ENCODE measurements around the gene ZNF552. TPM values are rescaled to one million over a fixed set of nuclear protein-coding genes. Genes with fewer than 3 reads are reported as not detected.
"Not testable (repeated sequence)": the region's sequence is repeated elsewhere in the genome, so short reads cannot be mapped to it uniquely, and the experiment has no call there.

ZNF552 gene
- total RNA-seq, 1 donor from 2014 or later, result 5.8 TPM

DNA sequence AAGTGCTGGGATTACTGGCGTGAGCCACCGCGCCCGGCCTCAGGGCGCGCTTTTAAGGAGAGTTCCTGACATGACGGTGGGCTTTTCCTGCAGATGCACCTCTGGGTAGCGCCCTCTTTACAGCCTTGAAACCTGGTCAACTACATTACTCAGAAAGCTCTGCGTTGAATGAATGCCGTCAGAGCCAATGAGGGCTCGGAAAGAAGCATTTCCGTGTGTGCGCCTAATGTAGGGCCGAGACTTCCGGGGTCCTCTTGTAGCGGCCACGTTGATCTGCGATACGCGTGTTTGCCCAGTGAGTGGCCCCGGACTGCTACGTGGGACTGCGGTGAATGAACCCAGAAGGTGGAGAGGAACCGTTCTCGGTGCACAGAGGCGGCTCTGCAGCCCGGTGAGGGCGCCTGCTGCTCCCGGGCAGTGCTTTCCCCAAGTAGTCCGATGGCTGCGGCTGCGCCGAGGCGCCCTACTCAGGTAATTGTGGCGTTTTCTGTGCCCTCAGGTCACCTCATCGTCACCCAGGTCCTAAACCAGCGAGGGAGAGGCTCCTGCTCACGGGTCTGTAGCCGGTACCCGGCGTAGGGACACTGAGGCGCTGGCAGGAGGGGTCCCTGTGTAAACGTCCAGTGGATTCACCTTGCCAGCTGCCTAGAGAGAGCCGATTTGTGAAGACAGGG, 4.9 kb upstream of the ZNF552 start:
- DNase-seq (ENCODE audit: low read depth, low spot score), result peak; percentile 53

GRCh38 chr19:57818378-57818777, 3.7 kb upstream of the ZNF552 start:
- DNase-seq (ENCODE audit: low read depth, low spot score), result no peak

DNA sequence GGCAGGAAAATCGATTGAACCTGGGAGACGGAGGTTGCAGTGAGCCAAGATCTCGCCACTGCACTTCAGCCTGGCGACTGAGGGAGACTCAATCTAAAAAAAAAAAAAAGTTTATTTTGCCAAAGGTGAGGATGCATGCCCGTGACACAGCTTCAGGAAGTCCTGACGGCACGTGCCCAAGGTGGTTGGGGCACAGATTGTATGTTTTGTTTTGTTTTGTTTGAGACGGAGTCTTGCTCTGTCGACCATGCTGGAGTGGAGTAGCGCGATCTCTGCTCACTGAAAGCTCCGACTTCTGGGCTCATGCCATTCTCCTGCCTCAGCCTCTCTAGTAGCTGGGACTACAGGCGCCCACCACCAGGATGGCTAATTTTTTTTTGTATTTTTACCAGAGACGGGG, 3.3 kb upstream of the ZNF552 start:
- no peak for DNase-seq (ENCODE audit: low read depth, low spot score)

GRCh38 chr19:57816652-57817051, 1.9 kb upstream of the ZNF552 start:
- no peak for DNase-seq (ENCODE audit: low read depth, low spot score)

DNA sequence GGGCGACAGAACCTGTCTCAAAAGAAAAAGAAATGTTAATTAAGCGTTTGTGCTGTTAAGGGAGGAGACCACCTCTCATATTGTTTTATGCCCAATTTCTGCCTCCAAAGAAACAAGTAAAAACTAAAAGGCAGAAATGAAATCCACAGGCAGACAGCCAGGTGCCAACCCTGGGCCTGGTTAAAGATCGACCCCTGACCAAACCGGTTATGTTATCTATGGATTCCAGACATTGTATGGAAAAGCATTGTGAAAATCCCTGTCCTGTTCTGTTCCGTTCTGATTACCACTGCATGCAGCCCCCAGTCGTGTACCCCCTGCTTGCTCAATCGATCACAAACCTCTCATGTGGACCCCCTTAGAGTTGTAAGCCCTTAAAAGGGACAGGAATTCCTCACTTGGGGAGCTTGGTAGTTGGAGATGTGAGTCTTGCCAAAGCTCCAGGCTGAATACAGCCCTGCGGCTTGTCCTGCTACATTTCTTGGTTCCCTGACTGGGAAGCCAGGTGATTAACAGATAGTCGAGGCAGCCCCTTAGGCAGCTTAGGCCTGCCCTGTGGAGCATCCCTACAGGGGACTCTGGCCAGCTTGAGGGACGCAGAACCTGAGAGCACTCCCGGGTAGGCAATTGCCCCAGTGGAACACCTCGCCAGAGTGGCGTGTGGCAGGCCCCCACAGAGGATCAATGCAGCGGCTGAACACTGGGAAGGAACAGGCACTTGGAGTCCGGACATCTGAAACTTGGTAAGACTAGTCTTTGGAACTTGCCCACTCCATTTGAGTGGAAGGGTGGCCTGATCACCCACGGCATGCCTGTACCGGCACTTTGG, 748 bp upstream of the ZNF552 start:
- no peak for DNase-seq (ENCODE audit: low read depth, low spot score)

DNA sequence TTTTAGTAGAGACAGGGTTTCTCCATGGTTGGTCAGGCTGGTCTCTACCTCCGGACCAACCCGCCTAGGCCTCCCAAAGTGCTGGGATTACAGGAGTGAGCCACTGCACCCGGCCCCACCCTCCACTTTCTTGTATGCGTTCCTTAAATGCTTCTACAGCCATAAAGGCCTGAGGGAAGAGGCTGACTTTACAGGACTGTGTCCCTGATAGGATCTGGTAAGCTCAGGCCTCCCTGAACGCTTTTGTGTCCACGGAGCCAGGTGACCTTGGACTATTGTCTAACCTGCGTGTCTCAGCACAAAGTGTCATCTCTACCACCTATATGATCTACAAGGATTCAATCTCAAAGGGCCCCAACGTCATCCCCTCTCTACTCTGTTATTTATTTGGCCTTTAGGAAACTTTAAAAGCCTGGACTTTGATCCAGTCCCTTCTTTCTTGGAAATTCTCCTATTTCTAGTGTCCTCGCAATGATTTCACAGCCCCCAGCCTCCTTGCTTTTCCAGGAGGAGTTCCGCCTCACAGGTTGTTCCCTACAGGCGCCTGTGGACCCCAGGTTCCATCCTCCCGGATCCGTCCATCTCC, 701 bp downstream of the ZNF552 start:
- no peak for DNase-seq (ENCODE audit: low read depth, low spot score)

- not testable (repeated sequence) for DNase-seq (ENCODE audit: low read depth, low spot score)
Observed at GRCh38 chr19:57812975-57813820, 1.5 kb downstream of the ZNF552 start.

- no peak for DNase-seq (ENCODE audit: low read depth, low spot score)
Observed at GRCh38 chr19:57812226-57812625, 2.5 kb downstream of the ZNF552 start.

DNA sequence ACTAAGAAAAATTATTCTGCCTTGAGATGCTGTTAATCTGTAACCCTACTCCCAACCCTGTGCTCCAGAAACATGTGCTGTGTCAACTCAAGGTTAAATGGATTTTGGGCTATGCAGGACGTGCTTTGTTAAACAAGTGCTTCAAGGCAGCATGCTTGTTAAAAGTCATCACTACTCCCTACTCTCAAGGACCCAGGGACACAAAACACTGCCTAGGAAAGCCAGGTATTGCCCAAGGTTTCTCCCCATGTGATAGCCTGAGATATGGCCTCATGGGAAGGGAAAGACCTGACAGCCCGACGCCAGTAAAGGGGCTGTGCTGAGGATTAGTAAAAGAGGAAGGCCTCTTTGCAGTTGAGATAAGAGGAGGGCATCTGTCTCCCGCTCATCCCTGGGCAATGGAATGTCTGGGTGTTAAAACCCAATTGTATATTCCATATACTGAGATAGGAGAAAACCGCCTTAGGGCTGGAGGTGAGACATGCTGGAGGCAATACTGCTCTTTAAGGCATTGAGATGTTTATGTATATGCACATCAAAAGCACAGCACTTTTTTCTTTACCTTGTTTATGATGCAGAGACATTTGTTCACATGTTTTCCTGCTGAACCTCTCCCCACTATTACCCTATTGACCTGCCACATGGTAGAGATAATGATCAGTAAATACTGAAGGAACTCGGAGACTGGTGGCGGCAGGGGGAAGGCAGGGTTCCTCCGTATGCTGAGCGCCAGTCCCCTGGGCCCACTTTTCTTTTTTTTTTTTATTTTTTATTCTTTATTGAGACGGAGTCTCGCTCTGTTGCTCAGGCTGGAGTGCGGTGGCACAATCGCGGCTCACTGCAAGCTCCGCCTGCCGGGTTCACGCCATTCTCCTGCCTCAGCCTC, 4.1 kb downstream of the ZNF552 start:
- not testable (repeated sequence) for DNase-seq (ENCODE audit: low read depth, low spot score)

GRCh38 chr19:57807541-57807940, 7.2 kb downstream of the ZNF552 start:
- no peak for DNase-seq (ENCODE audit: low read depth, low spot score)

DNA sequence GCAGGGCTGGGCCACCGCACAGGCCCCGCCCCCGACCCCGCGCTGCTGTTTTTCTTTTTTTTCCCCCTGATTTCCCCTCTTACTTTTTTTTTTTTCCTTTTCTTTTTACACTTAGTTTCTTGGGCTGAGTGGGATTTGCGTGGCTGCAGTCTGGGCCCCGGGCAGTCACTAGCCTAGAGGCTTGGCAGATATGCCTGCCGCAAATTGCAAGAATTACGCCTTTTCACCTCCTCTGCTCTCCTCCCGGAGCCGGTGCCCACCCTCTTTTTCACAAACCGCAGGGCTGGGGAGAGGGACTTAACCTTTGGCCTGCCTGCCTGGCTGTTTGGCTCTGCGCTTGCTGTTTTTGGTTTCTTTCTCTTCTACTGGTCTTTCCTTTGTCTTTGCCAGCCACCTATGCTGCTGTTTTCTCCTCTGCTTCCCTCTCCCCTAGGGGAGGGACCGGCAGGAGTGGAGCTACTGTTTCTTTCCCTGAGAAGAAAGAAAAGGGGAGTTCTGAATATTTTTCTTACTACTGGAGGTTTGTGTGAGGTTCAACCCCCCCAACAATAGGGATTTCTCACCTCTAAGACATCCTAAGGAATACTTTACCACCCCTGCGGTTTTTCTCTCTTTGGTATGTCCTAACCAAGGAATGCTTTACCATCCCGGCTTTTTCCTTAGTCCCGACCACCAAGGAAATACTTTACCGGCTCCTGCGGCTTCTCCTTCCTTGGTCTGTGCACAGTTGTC, 11.0 kb downstream of the ZNF552 start:
- no peak for DNase-seq (ENCODE audit: low read depth, low spot score)

GRCh38 chr19:57803265-57803593, 11.5 kb downstream of the ZNF552 start:
- no peak for DNase-seq (ENCODE audit: low read depth, low spot score)

DNA sequence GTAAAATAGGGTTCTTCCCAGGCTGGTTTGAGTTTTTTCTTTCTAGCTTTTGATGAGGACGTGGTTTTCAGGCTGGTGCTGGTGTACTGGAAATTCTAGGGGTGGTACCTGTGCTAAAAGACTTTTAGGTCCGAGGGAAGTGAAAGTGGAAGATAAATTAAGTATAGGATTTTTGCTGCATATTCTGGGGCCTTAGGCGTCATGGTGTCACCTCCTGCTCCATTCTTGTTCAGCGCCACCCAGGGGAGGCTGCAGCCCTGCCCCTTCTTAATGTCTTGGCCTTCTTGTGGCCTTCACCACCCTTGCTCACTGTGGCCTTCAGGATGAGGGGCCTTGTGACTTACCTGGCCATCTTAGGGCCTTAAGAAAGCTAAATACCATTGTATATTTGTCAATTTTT, 12.4 kb downstream of the ZNF552 start:
- no peak for DNase-seq (ENCODE audit: low read depth, low spot score)

DNA sequence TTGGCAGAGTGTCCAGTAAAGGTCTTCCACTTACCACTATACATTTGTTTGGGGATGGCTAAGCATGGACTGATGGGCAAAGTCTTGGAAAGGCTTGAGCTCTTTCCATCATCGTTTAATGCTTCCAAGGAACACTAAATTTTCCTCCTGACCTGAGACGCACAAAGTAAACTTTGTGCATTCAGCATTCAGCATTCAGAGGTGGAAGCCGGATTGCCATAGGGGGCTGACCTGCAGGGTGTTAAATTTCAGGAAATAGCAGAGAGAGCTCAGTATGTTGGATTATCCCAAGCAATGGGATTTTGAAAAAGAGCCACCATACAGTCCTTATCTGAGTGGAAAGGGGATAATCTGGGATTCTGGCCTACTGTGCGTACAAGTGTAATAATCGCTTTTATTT, 14.0 kb downstream of the ZNF552 start:
- DNase-seq (ENCODE audit: low read depth, low spot score), result no peak

- not testable (repeated sequence) for DNase-seq (ENCODE audit: low read depth, low spot score)
Observed at GRCh38 chr19:57796580-57796979, 18.1 kb downstream of the ZNF552 start.

DNA sequence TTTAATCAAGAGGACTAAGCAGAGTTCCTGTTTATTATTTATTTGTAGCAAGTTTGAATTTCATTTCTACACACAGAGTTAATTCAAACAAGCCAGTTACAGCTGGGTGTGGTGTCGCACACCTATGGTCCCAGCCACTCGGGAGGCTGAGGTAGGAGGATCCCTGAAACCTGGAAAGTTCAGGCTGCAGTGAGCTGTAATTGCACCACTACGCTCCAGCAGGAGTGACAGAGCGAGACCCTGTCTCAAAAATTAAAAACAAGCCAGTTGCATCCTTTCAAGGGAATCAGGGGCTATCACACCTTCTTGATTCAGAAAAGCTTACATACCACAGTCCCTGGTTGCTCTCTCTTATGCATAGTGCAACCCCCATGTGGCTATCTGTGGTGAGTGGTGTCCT, 25.4 kb downstream of the ZNF552 start:
- no peak for DNase-seq (ENCODE audit: low read depth, low spot score)

DNA sequence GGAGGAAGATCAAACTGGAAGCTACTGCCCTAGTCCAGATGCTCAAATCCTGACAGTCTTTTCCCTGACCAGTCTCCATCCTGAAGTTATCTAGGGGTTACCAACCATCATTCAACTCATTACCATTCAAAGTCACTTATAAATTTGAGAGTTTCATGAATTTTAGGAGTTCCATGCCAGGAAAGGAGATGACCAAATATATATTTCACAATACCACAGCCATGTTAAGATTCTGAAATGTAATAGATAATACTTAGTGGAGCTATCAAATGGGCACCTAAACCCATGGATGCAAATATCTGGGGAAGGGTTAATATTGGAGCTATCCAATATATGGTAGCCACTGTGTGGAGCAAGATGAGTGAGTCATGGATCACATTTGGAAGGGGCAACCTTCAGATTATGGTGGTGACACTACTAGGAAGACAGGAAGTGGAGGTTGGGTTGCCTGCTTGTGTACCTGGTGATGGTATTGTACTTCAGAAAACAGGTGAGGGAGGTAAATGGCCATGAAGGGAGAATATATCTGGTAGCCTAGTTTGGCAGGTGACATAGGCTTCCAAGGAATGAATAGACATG, 26.5 kb downstream of the ZNF552 start:
- DNase-seq (ENCODE audit: low read depth, low spot score), result no peak

DNA sequence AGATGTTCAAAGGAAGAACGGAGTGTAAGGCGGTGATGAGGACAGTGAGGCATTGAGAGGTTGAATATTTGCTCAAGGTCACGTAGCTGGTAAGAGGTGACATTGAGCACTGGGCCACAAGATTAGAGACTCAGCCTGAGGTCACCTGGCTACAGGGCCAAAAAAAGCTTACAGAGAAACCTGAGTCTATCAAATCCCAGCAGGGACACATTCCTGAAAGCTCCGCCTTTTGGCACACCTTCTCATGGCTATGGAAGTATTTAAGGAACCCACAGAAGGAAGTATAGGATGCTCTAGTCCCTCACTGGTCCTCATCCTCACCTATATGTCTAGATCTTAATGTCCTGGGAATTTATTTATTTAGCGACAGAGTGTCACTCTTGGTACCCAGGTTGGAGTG, 27.8 kb downstream of the ZNF552 start:
- DNase-seq (ENCODE audit: low read depth, low spot score), result no peak

- no peak for DNase-seq (ENCODE audit: low read depth, low spot score)
Observed at GRCh38 chr19:57786286-57786685, 28.4 kb downstream of the ZNF552 start.

Data from pulmonary artery endothelial cell (primary cell).